Retinal pigment epithelial cell (primary cell): ENCODE results near the gene RUNX2.

ENCODE experiments used
- DNase-seq: peaks from one replicate; pipeline ENCODE4 v3.0.0-alpha.2; 2010; ENCODE audit warnings: low read depth
- H3K4me3 ChIP-seq: 2 replicates; pipeline ENCODE4 v1.5.1; 2011; ENCODE audit warnings: mild to moderate bottlenecking, low read length, control low read depth, moderate library complexity
- CTCF ChIP-seq: conservative IDR thresholded peaks from 2 replicates; pipeline ENCODE4 v1.5.1; 2011; ENCODE audit warnings: low read depth, low read length, control low read depth, inconsistent platforms

The RUNX2 gene

GRCh38 chr6:45650524-45651135 is 322.5 kb downstream of the RUNX2 start:
- DNase-seq = no peak
- no peak overlapping the region for H3K4me3 ChIP-seq
- TF ChIP-seq CTCF = no peak

GRCh38 chr6:45651301-45651700 is 323.2 kb downstream of the RUNX2 start:
- no peak for DNase-seq
- H3K4me3 ChIP-seq = no peak overlapping the region
- TF ChIP-seq CTCF = no peak

GRCh38 chr6:45652416-45652815 is 324.3 kb downstream of the RUNX2 start:
- no peak for TF ChIP-seq CTCF
- no peak for DNase-seq
- H3K4me3 ChIP-seq = no peak overlapping the region

GRCh38 chr6:45653117-45653883 is 325.2 kb downstream of the RUNX2 start:
- no peak for TF ChIP-seq CTCF
- no peak for DNase-seq
- H3K4me3 ChIP-seq = no peak overlapping the region

- no peak for DNase-seq
- no peak overlapping the region for H3K4me3 ChIP-seq
- no peak for TF ChIP-seq CTCF
Observed at GRCh38 chr6:45654673-45655072, 326.5 kb downstream of the RUNX2 start.

GRCh38 chr6:45655745-45656476 is 327.8 kb downstream of the RUNX2 start:
- DNase-seq = peak; percentile 92
- no peak for TF ChIP-seq CTCF
- no peak overlapping the region for H3K4me3 ChIP-seq
